ENCODE data around the gene RAPGEF1. TPM values are rescaled to one million over a fixed set of nuclear protein-coding genes. Genes with fewer than 3 reads are reported as not detected.

Gene RAPGEF1
- total and polyA plus RNA-seq, 9 of the 15 experiments (the other 6 are each of a cell fraction or from before 2014, with no cell fraction given): 0.06 to 44.1 (median 19.9) TPM

DNA sequence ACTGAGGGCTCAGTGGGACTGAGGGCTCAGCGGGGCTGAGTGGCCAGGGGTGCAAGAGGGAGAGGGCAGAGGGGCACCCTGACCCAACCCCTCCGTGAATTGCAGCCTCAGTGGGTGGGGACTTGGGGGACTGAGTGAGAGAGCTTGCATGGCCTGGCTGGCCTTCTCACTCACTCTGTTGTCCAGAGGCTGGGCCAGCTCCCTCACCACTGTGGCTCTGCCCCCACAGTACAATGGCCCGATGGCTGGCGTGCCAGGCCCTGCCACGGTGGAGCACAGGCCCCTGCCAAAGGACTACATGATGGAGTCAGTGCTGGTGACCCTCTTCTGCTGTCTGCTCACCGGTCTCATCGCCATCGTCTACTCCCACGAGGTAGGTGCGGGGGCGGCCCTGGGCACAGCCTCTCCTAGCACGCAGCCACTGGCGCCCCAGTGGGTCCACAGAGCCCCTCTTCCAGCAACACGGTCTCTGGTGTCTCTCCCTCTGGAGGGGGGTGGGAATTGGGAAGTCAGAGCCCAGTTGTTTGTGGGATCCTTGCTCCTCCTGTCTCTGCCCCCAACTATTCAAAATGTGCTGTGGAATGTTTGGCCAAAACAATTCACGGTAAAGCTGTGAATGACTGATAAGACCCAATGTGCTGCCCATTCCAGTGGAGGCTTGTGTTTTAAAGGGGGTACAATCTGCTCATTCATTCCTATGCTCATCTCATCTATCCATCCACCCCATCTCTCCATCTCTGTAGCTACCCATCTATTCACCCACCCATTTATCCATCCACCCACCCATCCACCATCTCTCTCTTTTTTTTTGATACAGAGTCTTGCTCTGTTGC lies 183.8 kb downstream of the RAPGEF1 start (continued):
- TF ChIP-seq CBFA2T3 (IDR thresholded peaks at IDR 0.05) (peak; percentile 59), ZNF232 (CRISPR knock-in tag; IDR thresholded peaks at IDR 0.05) (no peak), TCFL5 (CRISPR knock-in tag; conservative IDR thresholded peaks at IDR 0.05) (no peak), CBFA2T2 (conservative IDR thresholded peaks at IDR 0.05) (peak; percentile 17; the same call in 1 of the 2 replicates), CREM (IDR thresholded peaks at IDR 0.05; ENCODE audit: low read depth) (no peak), ARHGAP35 (IDR thresholded peaks at IDR 0.05; ENCODE audit: partially characterized antibody) (no peak), MCM3 (IDR thresholded peaks at IDR 0.05) (no peak), TCF3 (CRISPR knock-in tag; IDR thresholded peaks at IDR 0.05) (peak; percentile 53), CEBPG (CRISPR knock-in tag; IDR thresholded peaks at IDR 0.05) (no peak), CEBPG (tag; conservative IDR thresholded peaks at IDR 0.05 in 1 of 2, IDR thresholded peaks at IDR 0.05 in 1 of 2) (no peak)
- TF ChIP-seq, protein P1, sequence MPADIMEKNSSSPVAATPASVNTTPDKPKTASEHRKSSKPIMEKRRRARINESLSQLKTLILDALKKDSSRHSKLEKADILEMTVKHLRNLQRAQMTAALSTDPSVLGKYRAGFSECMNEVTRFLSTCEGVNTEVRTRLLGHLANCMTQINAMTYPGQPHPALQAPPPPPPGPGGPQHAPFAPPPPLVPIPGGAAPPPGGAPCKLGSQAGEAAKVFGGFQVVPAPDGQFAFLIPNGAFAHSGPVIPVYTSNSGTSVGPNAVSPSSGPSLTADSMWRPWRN (IDR thresholded peaks at IDR 0.05; ENCODE audit: low read depth): no peak
- TF ChIP-seq, protein P2, sequence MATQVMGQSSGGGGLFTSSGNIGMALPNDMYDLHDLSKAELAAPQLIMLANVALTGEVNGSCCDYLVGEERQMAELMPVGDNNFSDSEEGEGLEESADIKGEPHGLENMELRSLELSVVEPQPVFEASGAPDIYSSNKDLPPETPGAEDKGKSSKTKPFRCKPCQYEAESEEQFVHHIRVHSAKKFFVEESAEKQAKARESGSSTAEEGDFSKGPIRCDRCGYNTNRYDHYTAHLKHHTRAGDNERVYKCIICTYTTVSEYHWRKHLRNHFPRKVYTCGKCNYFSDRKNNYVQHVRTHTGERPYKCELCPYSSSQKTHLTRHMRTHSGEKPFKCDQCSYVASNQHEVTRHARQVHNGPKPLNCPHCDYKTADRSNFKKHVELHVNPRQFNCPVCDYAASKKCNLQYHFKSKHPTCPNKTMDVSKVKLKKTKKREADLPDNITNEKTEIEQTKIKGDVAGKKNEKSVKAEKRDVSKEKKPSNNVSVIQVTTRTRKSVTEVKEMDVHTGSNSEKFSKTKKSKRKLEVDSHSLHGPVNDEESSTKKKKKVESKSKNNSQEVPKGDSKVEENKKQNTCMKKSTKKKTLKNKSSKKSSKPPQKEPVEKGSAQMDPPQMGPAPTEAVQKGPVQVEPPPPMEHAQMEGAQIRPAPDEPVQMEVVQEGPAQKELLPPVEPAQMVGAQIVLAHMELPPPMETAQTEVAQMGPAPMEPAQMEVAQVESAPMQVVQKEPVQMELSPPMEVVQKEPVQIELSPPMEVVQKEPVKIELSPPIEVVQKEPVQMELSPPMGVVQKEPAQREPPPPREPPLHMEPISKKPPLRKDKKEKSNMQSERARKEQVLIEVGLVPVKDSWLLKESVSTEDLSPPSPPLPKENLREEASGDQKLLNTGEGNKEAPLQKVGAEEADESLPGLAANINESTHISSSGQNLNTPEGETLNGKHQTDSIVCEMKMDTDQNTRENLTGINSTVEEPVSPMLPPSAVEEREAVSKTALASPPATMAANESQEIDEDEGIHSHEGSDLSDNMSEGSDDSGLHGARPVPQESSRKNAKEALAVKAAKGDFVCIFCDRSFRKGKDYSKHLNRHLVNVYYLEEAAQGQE (IDR thresholded peaks at IDR 0.05; ENCODE audit: borderline replicate concordance): no peak
- TF ChIP-seq, protein P2 (CRISPR knock-in tag; IDR thresholded peaks at IDR 0.05; ENCODE audit: low read depth): no peak
- TF ChIP-seq, protein P3, sequence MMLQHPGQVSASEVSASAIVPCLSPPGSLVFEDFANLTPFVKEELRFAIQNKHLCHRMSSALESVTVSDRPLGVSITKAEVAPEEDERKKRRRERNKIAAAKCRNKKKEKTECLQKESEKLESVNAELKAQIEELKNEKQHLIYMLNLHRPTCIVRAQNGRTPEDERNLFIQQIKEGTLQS (IDR thresholded peaks at IDR 0.05): no peak
- TF ChIP-seq, protein P3 (CRISPR knock-in tag; conservative IDR thresholded peaks at IDR 0.05): no peak
